Gastrocnemius medialis (tissue), 4 donors: ENCODE data around the gene BCAT1.

Experiments
- CTCF ChIP-seq, 5 experiments: fragments of 450-650 bp in 3 of 5; fragments of 200-600 bp in 2 of 5; sonication (generic) in 2 of 5; IDR thresholded peaks in 4 of 5; conservative IDR thresholded peaks in 1 of 5; 1 replicate in 4 of 5; 2 replicates in 1 of 5; pipeline ENCODE4 v1.5.1; 2016 to 2019; ENCODE audit warnings: antibody characterized with exemption in 5 of 5, mild to moderate bottlenecking in 3 of 5, moderate library complexity in 3 of 5
- POLR2A ChIP-seq, 2 donors: fragments of 450-650 bp; IDR thresholded peaks; one replicate each; pipeline ENCODE4 v1.6.1; 2017; ENCODE audit warnings: antibody characterized with exemption in 2 of 2, mild to moderate bottlenecking in 2 of 2, moderate library complexity in 2 of 2

GRCh38 chr12:24933694-24934407 is 15.1 kb downstream of the BCAT1 start:
- TF ChIP-seq CTCF (IDR thresholded peaks at IDR 0.05 in 4 of 5, conservative IDR thresholded peaks at IDR 0.05 in 1 of 5) = no peak
- no peak for TF ChIP-seq POLR2A (IDR thresholded peaks at IDR 0.05)
